ENCODE results near the gene DTNBP1. TPM values are rescaled to one million over a fixed set of nuclear protein-coding genes. Genes with fewer than 3 reads are reported as not detected.

Gene DTNBP1
- polyA plus RNA-seq, 1 experiment, result 19.1 TPM

DNA sequence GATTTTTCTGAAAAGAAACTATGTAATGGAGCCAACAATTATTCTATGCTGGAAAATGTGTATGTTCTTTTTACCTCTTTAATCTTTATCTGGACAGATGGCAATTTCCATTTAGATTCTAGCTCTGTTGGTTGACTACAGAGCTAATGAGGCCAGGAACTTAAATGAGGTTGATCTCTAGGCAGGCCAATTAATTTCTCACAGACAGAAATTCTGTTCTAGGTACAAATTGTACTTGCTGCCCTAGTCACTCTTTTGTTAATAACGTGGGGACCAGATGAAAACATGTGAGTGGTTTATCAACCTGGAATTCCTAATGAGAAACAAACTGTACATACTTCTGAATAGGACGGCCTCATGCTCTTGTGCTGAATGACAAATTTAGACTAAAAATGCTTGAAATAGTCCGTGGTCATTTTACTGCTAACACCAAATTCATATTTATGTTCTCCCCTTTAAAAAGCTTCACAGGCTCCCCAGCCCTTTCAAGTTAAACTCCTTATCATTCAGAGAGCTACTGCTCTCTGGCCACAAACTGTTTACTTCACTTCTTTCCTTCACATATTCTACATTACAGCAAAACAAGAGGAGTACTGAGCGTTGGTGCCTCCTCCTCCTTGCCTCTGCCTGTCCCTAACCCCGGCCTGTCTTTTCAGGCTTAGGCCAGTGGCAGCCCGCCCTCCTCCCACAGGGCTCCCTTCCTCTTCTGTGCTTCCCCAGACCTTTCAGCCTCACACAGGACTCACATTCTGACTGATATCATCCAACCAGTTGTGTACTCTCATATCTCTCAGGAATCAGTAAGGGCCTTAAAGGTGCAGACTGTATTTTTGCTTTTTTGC is 41.4 kb downstream of the DTNBP1 start:
- H3K27me3 ChIP-seq (ENCODE audit: control insufficient read depth, insufficient read depth, low read length), result no peaks in the 10 kb centered on the region
- DNase-seq (ENCODE audit: low read depth), result no peak
- H3K36me3 ChIP-seq (ENCODE audit: control insufficient read depth, insufficient read depth, low read length), result no peaks in the 10 kb centered on the region
- ChIA-PET POLR2A (interaction anchor here (0.6 kb wide), 2 partner anchors 278 to 1384 kb away, joined by 7 to 18 read pairs; no protein-coding TSS in a partner anchor), CTCF (interaction anchor here (1.4 to 2.8 kb wide), 5 partner anchors 11 to 1493 kb away, joined by 3 to 19 read pairs (median 6); no protein-coding TSS in a partner anchor)
- H3K4me3 ChIP-seq (ENCODE audit: low read depth, low read length), result no peak overlapping the region
- TF ChIP-seq, protein P1, sequence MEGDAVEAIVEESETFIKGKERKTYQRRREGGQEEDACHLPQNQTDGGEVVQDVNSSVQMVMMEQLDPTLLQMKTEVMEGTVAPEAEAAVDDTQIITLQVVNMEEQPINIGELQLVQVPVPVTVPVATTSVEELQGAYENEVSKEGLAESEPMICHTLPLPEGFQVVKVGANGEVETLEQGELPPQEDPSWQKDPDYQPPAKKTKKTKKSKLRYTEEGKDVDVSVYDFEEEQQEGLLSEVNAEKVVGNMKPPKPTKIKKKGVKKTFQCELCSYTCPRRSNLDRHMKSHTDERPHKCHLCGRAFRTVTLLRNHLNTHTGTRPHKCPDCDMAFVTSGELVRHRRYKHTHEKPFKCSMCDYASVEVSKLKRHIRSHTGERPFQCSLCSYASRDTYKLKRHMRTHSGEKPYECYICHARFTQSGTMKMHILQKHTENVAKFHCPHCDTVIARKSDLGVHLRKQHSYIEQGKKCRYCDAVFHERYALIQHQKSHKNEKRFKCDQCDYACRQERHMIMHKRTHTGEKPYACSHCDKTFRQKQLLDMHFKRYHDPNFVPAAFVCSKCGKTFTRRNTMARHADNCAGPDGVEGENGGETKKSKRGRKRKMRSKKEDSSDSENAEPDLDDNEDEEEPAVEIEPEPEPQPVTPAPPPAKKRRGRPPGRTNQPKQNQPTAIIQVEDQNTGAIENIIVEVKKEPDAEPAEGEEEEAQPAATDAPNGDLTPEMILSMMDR (IDR thresholded peaks at IDR 0.05; ENCODE audit: insufficient read depth, low read depth, low read length), result no peak

DNA sequence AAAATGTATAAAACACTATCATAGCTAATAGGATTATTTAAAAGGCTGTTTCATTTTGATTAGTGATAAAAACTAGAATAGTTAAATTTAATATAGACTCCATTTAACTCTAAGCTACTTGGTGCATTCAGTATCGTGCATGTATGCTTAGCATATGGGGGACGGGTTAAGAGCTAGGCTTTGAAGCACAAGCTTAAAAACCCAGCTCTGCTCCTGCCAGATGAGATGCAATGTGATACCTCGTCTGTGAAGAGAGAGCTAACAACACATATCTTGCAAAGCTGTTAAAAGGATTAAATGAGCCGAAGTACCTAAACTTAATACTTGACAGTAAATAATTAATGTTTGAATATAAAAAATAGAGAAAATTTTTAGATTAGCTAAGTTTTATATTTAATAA is 42.2 kb downstream of the DTNBP1 start:
- CTCF ChIA-PET, result interaction anchor here (1.4 to 1.6 kb wide), 3 partner anchors 116 to 1492 kb away, joined by 3 to 6 read pairs (median 3); no protein-coding TSS in a partner anchor
- H3K27me3 ChIP-seq (ENCODE audit: control insufficient read depth, insufficient read depth, low read length), result no peaks in the 10 kb centered on the region

DNA sequence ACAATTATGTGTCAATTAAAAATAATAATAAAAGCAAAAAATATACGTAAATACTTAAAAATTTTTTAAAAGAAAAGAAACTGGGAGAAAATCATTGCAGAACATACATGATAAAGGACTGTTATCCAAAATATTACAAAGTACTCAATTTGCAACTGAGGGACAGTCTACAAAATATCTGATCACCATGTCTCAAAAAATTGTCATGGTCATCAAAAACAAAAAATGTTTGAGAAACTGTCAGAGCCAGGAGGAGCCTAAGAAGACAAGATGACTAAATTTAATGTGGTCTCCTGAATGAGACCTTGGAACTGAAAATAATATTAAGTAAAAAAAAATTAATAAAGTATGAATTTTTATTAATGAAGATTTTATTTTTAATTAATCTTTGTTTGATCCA is 43.5 kb downstream of the DTNBP1 start:
- Histone ChIP-seq H3K4me3 (ENCODE audit: low read depth, low read length) (no peak overlapping the region), H3K27me3 (ENCODE audit: control insufficient read depth, insufficient read depth, low read length) (no peaks in the 10 kb centered on the region), H3K36me3 (ENCODE audit: control insufficient read depth, insufficient read depth, low read length) (peaks cover 1% of the 10 kb centered on the region; the same call in 1 of the 2 replicates)
- ChIA-PET POLR2A (no interaction called here), CTCF (no interaction called here)
- TF ChIP-seq, protein P1 (IDR thresholded peaks at IDR 0.05; ENCODE audit: insufficient read depth, low read depth, low read length), result no peak
- DNase-seq (ENCODE audit: low read depth), result no peak

More for the DNA sequence above, 42.2 kb downstream of the DTNBP1 start:
- Histone ChIP-seq H3K36me3 (ENCODE audit: control insufficient read depth, insufficient read depth, low read length) (no peaks in the 10 kb centered on the region), H3K4me3 (ENCODE audit: low read depth, low read length) (no peak overlapping the region)
- TF ChIP-seq, protein P1 (IDR thresholded peaks at IDR 0.05; ENCODE audit: insufficient read depth, low read depth, low read length), result no peak
- POLR2A ChIA-PET, result interaction anchor here (0.6 kb wide), 2 partner anchors 277 to 1383 kb away, joined by 7 to 18 read pairs; no protein-coding TSS in a partner anchor
- no peak for DNase-seq (ENCODE audit: low read depth)

DNA sequence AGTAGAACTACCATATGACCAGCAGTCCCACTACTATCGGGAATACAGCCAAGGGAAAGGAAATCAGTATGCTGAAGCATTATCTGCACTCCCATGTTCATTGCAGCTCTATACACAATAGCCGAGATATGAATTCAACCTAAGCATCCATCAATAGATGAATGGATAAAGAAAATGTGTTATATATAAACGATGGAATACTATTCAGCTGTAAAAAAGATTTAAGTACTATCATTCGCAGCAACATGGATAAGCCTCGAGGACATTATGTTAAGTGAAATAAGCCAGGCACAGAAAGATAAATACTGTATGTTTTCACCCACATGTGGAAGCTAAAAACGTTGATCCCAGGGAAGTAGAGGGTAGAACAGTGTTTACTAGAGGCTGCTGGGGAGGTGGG is 44.1 kb downstream of the DTNBP1 start:
- Histone ChIP-seq H3K4me3 (ENCODE audit: low read depth, low read length) (no peak overlapping the region), H3K36me3 (ENCODE audit: control insufficient read depth, insufficient read depth, low read length) (peaks cover 1% of the 10 kb centered on the region; the same call in 1 of the 2 replicates), H3K27me3 (ENCODE audit: control insufficient read depth, insufficient read depth, low read length) (no peaks in the 10 kb centered on the region)
- ChIA-PET CTCF (no interaction called here), POLR2A (no interaction called here)
- no peak for DNase-seq (ENCODE audit: low read depth)
- TF ChIP-seq, protein P1 (IDR thresholded peaks at IDR 0.05; ENCODE audit: insufficient read depth, low read depth, low read length), result no peak

DNA sequence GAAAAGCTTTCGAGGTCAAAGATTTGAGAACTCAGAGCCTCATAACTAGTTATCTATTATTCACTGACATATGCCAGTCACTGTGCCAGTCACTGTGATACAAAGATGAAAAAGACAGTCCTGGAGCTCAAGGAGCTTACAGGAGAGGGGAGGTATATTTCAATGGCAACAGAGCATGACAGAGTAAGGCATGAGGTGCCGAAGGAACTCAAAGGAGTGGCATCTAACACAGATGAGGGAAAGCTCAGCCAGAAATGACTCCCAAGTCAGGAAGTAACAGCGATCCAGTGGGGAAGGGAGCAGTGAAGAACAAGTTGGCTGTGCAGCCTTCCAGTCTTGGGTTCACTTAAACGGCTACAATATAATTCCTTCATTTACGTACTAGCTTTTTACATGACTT is 46.6 kb downstream of the DTNBP1 start:
- POLR2A ChIA-PET, result interaction anchor here (0.8 kb wide), 1 partner anchor 586 kb away, joined by 5 read pairs; no protein-coding TSS in a partner anchor
- peaks cover 1% of the 10 kb centered on the region; the same call in 1 of the 2 replicates for H3K36me3 ChIP-seq (ENCODE audit: control insufficient read depth, insufficient read depth, low read length)
- H3K27me3 ChIP-seq (ENCODE audit: control insufficient read depth, insufficient read depth, low read length), result no peaks in the 10 kb centered on the region
- H3K4me3 ChIP-seq (ENCODE audit: low read depth, low read length), result no peak overlapping the region
- TF ChIP-seq, protein P1 (IDR thresholded peaks at IDR 0.05; ENCODE audit: insufficient read depth, low read depth, low read length), result no peak
- CTCF ChIA-PET, result interaction anchor here (0.6 to 0.9 kb wide), 2 partner anchors 10 to 364 kb away, joined by 3 to 4 read pairs; no protein-coding TSS in a partner anchor
- no peak for DNase-seq (ENCODE audit: low read depth)

Data from BJ (cell line).